BJ (cell line): Measurements from ENCODE around the gene EVC2. TPM values are rescaled to one million over a fixed set of nuclear protein-coding genes. Genes with fewer than 3 reads are reported as not detected.

Experiments used
- CTCF ChIA-PET: fragments of 350-600 bp; formaldehyde crosslinking; extraction: SDS; loops from one replicate; lab custom pipeline; 2021; ENCODE audit warnings: antibody characterized with exemption, inconsistent platforms; lab: Yijun Ruan, JAX
- POLR2A ChIA-PET: fragments of 300-600 bp; sonication (Branson Sonifier 250); formaldehyde crosslinking; extraction: SDS; loops from one replicate; lab custom pipeline; 2021; ENCODE audit warnings: antibody characterized with exemption; lab: Charles Lee
- DNase-seq: peaks from one replicate; pipeline ENCODE4 v3.0.0-alpha.2; 2011; ENCODE audit warnings: low read depth
- H3K27me3 ChIP-seq: 2 replicates; pipeline ENCODE4 v1.6.0; 2011; ENCODE audit warnings: low read length; ENCODE audit not compliant: control insufficient read depth, insufficient read depth
- H3K36me3 ChIP-seq: 2 replicates; pipeline ENCODE4 v1.5.1; 2011; ENCODE audit warnings: low read length; ENCODE audit not compliant: control insufficient read depth, insufficient read depth
- H3K4me3 ChIP-seq: 2 replicates; pipeline ENCODE4 v1.5.1; 2011; ENCODE audit warnings: low read depth, mild to moderate bottlenecking, control low read depth, low read length
- polyA minus RNA-seq: library from RNA; depleted of rRNA, polyadenylated mRNA; stranded (reverse); fragments of >200 nt; gene quantifications from 2 replicates; pipeline ENCODE4 v1.2.3, GENCODE V29; 2011; rRNA and poly(A)+ RNA removed
- polyA plus RNA-seq: library from polyadenylated mRNA; depleted of rRNA; stranded (reverse); fragments of >200 nt; gene quantifications from 2 replicates; pipeline ENCODE4 v1.2.3, GENCODE V29; 2011; rRNA removed
- TF ChIP-seq, protein P1 (sequence below): IDR thresholded peaks from 2 replicates; pipeline ENCODE4 v1.5.1; 2011; ENCODE audit warnings: low read depth, mild to moderate bottlenecking, control low read depth, inconsistent platforms, low read length, moderate library complexity; ENCODE audit not compliant: insufficient read depth

The EVC2 gene
- polyA plus RNA-seq = 2.2 and 2.3 TPM in 2 replicates
- 6.2 and 7.3 TPM in 2 replicates for polyA minus RNA-seq

GRCh38 chr4:5708449-5709206, at the start of gene EVC2:
Gene EVC2 (minus strand): TSS chr4:5708559. CDS start chr4:5708513, 46 bp downstream.
- Histone ChIP-seq H3K36me3 (peaks cover 6% of the 10 kb centered on the region), H3K4me3 (peak within 1 kb of the TSS; percentile 68), H3K27me3 (no peaks in the 10 kb centered on the region)
- DNase-seq = no peak
- TF ChIP-seq, protein P1, sequence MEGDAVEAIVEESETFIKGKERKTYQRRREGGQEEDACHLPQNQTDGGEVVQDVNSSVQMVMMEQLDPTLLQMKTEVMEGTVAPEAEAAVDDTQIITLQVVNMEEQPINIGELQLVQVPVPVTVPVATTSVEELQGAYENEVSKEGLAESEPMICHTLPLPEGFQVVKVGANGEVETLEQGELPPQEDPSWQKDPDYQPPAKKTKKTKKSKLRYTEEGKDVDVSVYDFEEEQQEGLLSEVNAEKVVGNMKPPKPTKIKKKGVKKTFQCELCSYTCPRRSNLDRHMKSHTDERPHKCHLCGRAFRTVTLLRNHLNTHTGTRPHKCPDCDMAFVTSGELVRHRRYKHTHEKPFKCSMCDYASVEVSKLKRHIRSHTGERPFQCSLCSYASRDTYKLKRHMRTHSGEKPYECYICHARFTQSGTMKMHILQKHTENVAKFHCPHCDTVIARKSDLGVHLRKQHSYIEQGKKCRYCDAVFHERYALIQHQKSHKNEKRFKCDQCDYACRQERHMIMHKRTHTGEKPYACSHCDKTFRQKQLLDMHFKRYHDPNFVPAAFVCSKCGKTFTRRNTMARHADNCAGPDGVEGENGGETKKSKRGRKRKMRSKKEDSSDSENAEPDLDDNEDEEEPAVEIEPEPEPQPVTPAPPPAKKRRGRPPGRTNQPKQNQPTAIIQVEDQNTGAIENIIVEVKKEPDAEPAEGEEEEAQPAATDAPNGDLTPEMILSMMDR = no peak
- CTCF ChIA-PET = interaction anchor here (0.6 to 2.0 kb wide), 10 partner anchors 9 to 163 kb away, joined by 3 to 6 read pairs (median 3); no protein-coding TSS in a partner anchor
- POLR2A ChIA-PET = interaction anchor here (0.6 kb wide), 1 partner anchor 272 kb away, joined by 3 read pairs; no protein-coding TSS in a partner anchor

- CTCF ChIA-PET = no interaction called here
- no peak for DNase-seq
These were observed 49.6 kb upstream of the EVC2 start for GRCh38 chr4:5757954-5758353.

GRCh38 chr4:5757536-5757935, 49.2 kb upstream of the EVC2 start:
- TF ChIP-seq, protein P1 = no peak
- POLR2A ChIA-PET = no interaction called here
- Histone ChIP-seq H3K27me3 (no peaks in the 10 kb centered on the region), H3K36me3 (peaks cover 45% of the 10 kb centered on the region), H3K4me3 (no peak overlapping the region)
- CTCF ChIA-PET = no interaction called here
- no peak for DNase-seq

More at GRCh38 chr4:5757954-5758353, 49.6 kb upstream of the EVC2 start:
- Histone ChIP-seq H3K36me3 (peaks cover 42% of the 10 kb centered on the region), H3K27me3 (no peaks in the 10 kb centered on the region), H3K4me3 (no peak overlapping the region)
- TF ChIP-seq, protein P1 = no peak
- POLR2A ChIA-PET = no interaction called here

- TF ChIP-seq, protein P1 = no peak
- H3K27me3 ChIP-seq = no peaks in the 10 kb centered on the region
- POLR2A ChIA-PET = no interaction called here
- no peak overlapping the region for H3K4me3 ChIP-seq
- DNase-seq = no peak
- peaks cover 45% of the 10 kb centered on the region for H3K36me3 ChIP-seq
- CTCF ChIA-PET = interaction anchor here (1.1 kb wide), 1 partner anchor 28 kb away, joined by 3 read pairs; no protein-coding TSS in a partner anchor
These were observed 48.7 kb upstream of the EVC2 start for GRCh38 chr4:5757091-5757490.

GRCh38 chr4:5756271-5756670, 47.9 kb upstream of the EVC2 start:
- TF ChIP-seq, protein P1 = no peak
- no peak for DNase-seq
- no peak overlapping the region for H3K4me3 ChIP-seq
- ChIA-PET CTCF (interaction anchor here (1.1 kb wide), 1 partner anchor 29 kb away, joined by 3 read pairs; no protein-coding TSS in a partner anchor), POLR2A (no interaction called here)
- H3K27me3 ChIP-seq = no peaks in the 10 kb centered on the region
- peaks cover 45% of the 10 kb centered on the region for H3K36me3 ChIP-seq
